Mucosa of stomach (tissue), 1 donor: Measurements from ENCODE around the gene OXA1L.
"Not testable (repeated sequence)": the region's sequence is repeated elsewhere in the genome, so short reads cannot be mapped to it uniquely, and the experiment has no call there.

ENCODE experiments used
- H3K27me3 ChIP-seq: one replicate; pipeline ENCODE4 v1.7.0; 2013; ENCODE audit warnings: mild to moderate bottlenecking, low read length; ENCODE audit not compliant: control insufficient read depth, insufficient read depth
- H3K36me3 ChIP-seq: one replicate; pipeline ENCODE4 v1.7.0; 2013; ENCODE audit warnings: low read length; ENCODE audit not compliant: control insufficient read depth, insufficient read depth
- H3K4me1 ChIP-seq: one replicate; pipeline ENCODE4 v1.7.0; 2013; ENCODE audit warnings: mild to moderate bottlenecking, low read length; ENCODE audit not compliant: control insufficient read depth, insufficient read depth
- H3K4me3 ChIP-seq: one replicate; pipeline ENCODE4 v1.7.0; 2013; ENCODE audit warnings: low read length
- H3K9ac ChIP-seq: one replicate; pipeline ENCODE4 v1.7.0; 2013; ENCODE audit warnings: mild to moderate bottlenecking, low read length, moderate library complexity
- H3K9me3 ChIP-seq: one replicate; pipeline ENCODE4 v1.7.0; 2013; ENCODE audit warnings: mild to moderate bottlenecking, low read length, moderate library complexity; ENCODE audit not compliant: control insufficient read depth
- donor health status: Pancreatic carcinoma.

The OXA1L gene

DNA sequence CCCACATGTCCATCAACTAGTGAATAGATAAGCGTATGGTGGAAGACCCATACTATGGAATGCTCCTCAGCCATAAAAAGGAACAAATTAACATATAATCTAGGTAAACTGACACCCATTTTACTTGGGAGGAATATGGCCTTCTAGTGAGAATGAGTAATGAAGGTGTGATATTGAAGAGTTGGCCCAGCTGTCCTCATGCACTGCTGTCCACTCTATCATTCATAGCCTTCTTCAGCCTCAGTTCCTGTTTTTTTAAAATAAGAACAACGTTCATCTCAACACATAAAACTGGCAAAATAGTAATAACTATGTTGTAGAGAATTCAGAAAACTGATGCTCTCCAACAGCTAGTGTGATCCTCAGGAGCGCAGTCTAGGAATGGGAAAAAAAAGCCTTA is 26.5 kb upstream of the OXA1L start:
- no peak overlapping the region for H3K9ac ChIP-seq
- H3K36me3 ChIP-seq: no peaks in the 10 kb centered on the region
- no peak overlapping the region for H3K4me3 ChIP-seq
- no peaks in the 10 kb centered on the region for H3K9me3 ChIP-seq
- no peaks in the 10 kb centered on the region for H3K4me1 ChIP-seq
- no peaks in the 10 kb centered on the region for H3K27me3 ChIP-seq

DNA sequence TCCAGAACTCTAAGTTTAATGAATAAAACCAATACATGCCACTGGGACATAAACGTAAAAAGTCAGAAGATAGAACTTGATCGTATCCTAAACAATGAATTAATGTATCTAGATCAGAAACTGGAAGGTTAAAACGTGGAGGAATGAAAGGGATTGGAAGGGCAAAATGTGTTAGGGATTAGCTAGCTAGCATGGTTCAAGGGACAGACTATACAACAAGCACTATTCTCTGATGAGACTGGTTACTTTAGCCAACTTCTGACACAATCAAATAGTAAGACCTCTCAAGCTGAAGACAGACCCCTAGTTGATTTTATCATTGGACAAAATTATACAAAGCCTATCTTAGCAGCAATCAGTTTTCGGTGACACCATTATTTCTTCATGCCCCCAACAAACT is 18.7 kb upstream of the OXA1L start:
- Histone ChIP-seq H3K27me3 (no peaks in the 10 kb centered on the region), H3K4me3 (no peak overlapping the region), H3K9ac (no peak overlapping the region), H3K9me3 (no peaks in the 10 kb centered on the region), H3K36me3 (no peaks in the 10 kb centered on the region), H3K4me1 (no peaks in the 10 kb centered on the region)

DNA sequence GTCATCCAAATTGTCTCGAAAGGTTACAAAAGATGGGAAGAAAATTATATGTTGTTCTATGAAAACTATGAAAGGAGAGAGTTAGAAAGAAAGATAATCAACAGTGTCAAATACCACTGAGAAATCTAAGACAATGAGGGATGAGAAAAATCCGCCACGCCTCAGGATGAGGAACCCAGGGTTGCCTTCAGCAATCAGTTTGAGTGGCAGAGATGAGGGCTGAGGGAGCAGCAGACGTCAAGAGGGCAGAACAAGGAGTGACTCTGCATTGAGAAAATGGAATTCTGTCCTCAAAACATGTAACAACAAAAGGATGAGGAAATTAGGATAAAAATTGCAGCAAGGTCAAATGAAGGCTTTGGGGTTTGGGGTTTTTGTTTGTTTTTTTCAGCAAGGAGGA is 18.3 kb upstream of the OXA1L start:
- Histone ChIP-seq H3K4me3 (no peak overlapping the region), H3K9me3 (no peaks in the 10 kb centered on the region), H3K4me1 (no peaks in the 10 kb centered on the region), H3K36me3 (no peaks in the 10 kb centered on the region), H3K9ac (no peak overlapping the region), H3K27me3 (no peaks in the 10 kb centered on the region)

DNA sequence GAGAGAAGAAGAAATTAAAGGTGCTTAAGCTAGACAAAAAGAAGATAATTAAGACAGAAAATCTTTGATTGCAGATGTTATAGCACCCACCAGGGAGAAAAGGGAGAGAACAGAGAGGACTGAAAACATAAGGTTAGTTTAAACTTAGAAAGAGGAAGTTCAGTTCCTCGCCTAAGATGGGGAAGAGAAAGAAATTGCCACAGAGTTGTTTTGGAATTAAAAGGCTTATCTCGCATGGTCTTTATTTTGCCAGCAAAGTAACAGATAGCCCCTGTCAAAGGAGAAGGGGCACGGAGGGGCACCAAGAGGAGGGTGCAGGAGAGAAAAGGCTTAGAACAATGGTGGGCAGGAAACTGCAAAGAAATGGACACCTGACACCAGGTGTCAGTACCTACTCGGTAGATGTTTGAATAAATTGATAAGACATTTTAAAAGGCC is 17.8 kb upstream of the OXA1L start:
- H3K4me3 ChIP-seq: no peak overlapping the region
- H3K27me3 ChIP-seq: no peaks in the 10 kb centered on the region
- no peaks in the 10 kb centered on the region for H3K4me1 ChIP-seq
- no peaks in the 10 kb centered on the region for H3K36me3 ChIP-seq
- H3K9ac ChIP-seq: no peak overlapping the region
- no peaks in the 10 kb centered on the region for H3K9me3 ChIP-seq

DNA sequence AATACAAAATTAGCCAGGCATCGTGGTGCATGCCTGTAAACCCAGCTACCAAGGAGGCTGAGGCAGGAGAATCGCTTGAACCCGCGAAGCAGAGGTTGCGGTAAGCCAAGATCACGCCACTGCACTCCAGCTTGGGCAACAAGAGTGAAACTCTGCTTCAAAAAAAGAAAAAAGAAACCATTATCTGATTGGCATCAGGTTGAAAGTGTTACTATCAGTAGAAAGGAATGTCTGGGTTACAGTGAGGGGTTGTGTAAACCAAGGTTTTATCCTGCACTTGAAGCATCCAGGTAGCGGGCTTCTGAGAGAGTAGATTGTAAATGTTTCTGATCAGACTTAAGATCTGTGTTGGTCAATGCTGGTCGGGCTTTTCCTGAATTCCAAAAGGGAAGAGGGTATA is 14.1 kb upstream of the OXA1L start:
- no peaks in the 10 kb centered on the region for H3K9me3 ChIP-seq
- no peaks in the 10 kb centered on the region for H3K36me3 ChIP-seq
- no peaks in the 10 kb centered on the region for H3K4me1 ChIP-seq
- H3K4me3 ChIP-seq: no peak overlapping the region
- H3K27me3 ChIP-seq: no peaks in the 10 kb centered on the region
- no peak overlapping the region for H3K9ac ChIP-seq

DNA sequence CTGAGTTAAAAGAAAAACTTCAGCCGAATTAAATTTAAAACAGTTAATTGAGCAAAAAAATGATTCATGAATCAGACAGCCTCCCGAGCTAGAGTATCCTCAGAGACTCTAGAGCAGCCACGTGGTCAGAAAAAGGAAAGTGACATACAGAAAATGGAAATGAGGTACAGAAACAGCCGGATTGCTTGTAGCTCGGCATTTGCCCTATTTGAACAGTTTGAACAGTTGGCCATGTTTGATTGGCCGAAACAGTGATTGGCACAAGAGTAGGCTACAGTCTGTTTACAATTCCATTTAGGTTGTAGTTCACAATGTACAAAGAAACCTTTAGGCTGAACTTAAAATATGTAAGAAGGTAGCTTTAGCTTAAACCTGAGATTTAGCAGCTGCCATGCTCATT is 12.9 kb upstream of the OXA1L start:
- Histone ChIP-seq H3K27me3 (no peaks in the 10 kb centered on the region), H3K9me3 (no peaks in the 10 kb centered on the region), H3K9ac (peak overlapping the region; percentile 17), H3K4me1 (no peaks in the 10 kb centered on the region), H3K4me3 (no peak overlapping the region), H3K36me3 (no peaks in the 10 kb centered on the region)

DNA sequence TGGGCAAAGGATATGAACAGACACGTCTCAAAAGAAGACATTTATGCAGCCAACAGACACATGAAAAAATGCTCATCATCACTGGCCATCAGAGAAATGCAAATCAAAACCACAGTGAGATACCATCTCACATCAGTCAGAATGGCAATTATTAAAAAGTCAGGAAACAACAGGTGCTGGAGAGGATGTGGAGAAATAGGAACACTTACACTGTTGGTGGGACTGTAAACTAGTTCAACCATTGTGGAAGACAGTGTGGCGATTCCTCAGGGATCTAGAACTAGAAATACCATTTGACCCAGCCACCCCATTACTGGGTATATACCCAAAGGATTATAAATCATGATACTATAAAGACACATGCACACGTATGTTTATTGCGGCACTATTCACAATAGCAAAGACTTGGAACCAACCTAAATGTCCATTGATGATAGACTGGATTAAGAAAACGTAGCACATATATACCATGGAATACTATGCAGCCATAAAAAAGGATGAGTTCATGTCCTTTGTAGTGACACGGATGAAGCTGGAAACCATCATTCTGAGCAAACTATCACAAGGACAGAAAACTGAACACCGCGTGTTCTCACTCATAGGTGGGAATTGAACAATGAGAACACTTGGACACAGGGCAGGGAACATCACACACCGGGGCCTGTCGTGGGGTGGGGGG is 8.4 kb upstream of the OXA1L start:
- H3K9me3 ChIP-seq, H3K36me3 ChIP-seq, H3K9ac ChIP-seq: not testable (repeated sequence)

DNA sequence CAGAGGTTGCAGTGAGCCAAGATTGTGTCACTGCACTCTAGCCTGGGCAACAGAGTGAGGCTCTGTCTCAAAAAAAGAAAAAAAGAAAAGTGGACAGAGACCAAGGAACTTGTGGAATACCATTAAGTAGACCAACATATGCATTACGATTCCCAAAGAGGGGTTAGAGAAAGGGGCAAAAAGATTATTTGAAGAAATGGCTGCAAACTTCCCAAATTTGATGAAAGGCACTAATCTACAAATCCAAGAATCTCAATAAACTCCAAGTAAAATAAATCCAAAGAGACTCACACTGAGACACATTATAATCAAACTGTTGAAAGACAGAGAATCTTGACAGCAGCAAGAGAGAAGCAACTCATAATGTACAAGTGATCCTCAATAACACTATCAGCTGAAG is 4.8 kb upstream of the OXA1L start:
- Histone ChIP-seq H3K27me3 (no peaks in the 10 kb centered on the region), H3K4me1 (no peaks in the 10 kb centered on the region), H3K4me3 (no peak overlapping the region), H3K9me3 (no peaks in the 10 kb centered on the region), H3K9ac (no peak overlapping the region), H3K36me3 (no peaks in the 10 kb centered on the region)

More for the DNA sequence above, 8.4 kb upstream of the OXA1L start:
- H3K27me3 ChIP-seq, H3K4me1 ChIP-seq, H3K4me3 ChIP-seq: not testable (repeated sequence)

DNA sequence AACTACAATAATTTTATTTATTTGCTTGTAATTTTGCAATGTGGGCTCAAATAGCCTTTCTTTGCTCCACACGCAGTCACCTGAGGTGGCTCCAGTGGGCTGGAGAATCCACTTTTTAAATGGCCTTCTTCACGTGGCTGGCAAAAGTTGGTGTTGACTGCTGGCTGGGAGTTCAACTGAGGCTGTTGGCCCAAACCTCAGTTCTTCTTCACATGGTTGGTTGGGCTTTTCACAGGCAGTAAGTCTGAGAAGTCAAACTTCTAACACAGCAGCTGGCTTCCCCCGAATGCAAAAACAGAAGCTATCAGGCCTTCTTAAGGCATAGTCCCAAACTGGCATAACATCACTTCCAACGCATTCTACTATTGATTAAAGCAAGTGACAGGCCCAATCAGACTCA is 2.1 kb upstream of the OXA1L start:
- Histone ChIP-seq H3K9me3 (no peaks in the 10 kb centered on the region), H3K4me1 (peaks cover 12% of the 10 kb centered on the region), H3K36me3 (peaks cover 2% of the 10 kb centered on the region), H3K9ac (no peak overlapping the region), H3K27me3 (no peaks in the 10 kb centered on the region), H3K4me3 (no peak overlapping the region)

DNA sequence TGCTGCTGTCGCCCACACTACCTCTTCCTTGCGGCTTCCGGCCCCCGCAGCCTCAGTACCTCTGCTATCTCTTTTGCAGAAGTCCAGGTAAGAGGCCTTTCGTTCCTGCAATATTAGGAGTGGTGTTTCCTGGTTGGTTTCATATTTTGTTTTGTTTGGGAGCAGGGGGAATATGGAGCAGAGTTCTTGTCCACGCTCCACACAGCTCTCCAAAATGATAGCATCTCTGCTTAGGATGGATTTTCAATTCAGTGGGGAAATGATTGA is 768 bp downstream of the OXA1L start:
- no peaks in the 10 kb centered on the region for H3K9me3 ChIP-seq
- H3K4me1 ChIP-seq: peaks cover 12% of the 10 kb centered on the region
- no peaks in the 10 kb centered on the region for H3K27me3 ChIP-seq
- peak overlapping the region; percentile 95 for H3K4me3 ChIP-seq
- peaks cover 15% of the 10 kb centered on the region for H3K36me3 ChIP-seq
- H3K9ac ChIP-seq: peak overlapping the region; percentile 90

DNA sequence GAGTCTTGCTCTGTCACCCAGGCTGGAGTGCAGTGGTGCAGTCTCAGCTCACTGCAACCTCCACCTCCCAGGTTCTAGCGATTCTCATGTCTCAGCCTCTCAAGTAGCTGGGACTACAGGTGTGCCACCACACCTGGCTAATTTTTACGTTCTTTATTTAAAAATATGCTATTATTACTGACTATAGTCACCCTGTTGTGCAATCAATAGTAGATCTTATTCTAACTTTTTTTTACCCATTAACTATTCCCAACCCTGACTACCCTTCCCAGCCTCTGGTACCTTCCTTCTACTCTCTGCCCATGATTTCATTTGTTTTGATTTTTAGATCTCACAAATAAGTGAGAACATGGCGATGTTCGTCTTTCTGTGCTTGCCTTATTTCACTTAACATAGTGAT is 2.5 kb downstream of the OXA1L start:
- peaks cover 12% of the 10 kb centered on the region for H3K4me1 ChIP-seq
- H3K27me3 ChIP-seq: no peaks in the 10 kb centered on the region
- peaks cover 15% of the 10 kb centered on the region for H3K36me3 ChIP-seq

DNA sequence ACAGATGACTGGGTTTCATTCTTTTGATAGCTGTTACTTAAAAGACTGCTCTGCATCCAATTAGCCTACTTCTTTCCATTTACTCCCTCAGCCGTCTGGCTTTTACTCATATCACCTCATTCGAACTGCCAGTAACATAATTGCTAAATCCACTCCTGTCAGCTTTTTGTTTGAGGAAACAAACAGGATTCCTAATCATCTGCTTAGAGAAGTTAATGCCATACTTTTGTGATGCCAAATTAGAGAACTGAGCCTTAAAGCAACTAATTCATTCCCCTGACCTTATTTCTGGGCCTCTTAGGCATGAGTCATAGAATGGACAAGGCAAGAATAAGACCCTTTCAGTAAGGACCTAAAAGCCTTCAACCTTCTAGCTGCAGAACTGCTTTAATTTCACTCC is 2.9 kb downstream of the OXA1L start:
- Histone ChIP-seq H3K27me3 (no peaks in the 10 kb centered on the region), H3K4me3 (no peak overlapping the region), H3K9ac (no peak overlapping the region), H3K4me1 (peaks cover 12% of the 10 kb centered on the region), H3K36me3 (peaks cover 15% of the 10 kb centered on the region), H3K9me3 (no peaks in the 10 kb centered on the region)

More for the DNA sequence above, 2.5 kb downstream of the OXA1L start:
- H3K4me3 ChIP-seq: no peak overlapping the region
- no peak overlapping the region for H3K9ac ChIP-seq
- H3K9me3 ChIP-seq: no peaks in the 10 kb centered on the region
